ENCODE results near the gene C2CD2. TPM values are rescaled to one million over a fixed set of nuclear protein-coding genes. Genes with fewer than 3 reads are reported as not detected.

Gene C2CD2
- total RNA-seq, 2 experiments from 2014 or later = 8.2 to 8.8 TPM

- Mint-ChIP-seq H3K27ac (no peak overlapping the region), H3K36me3 (ENCODE audit: low read depth) (no peaks in the 10 kb centered on the region), H3K4me1 (ENCODE audit: low read depth) (peaks cover 6% of the 10 kb centered on the region), H3K9me3 (no peaks in the 10 kb centered on the region), H3K4me3 (no peak overlapping the region), H3K27me3 (no peaks in the 10 kb centered on the region)
- Histone ChIP-seq H3K9me3 (ENCODE audit: control insufficient read depth in 1 of 2, insufficient read depth in 1 of 2, low read length in 2 of 2) (no peaks in the 10 kb centered on the region), H3K27me3 (ENCODE audit: control insufficient read depth in 1 of 2, insufficient read depth in 2 of 2, low read length in 2 of 2) (no peaks in the 10 kb centered on the region), H3K36me3 (ENCODE audit: insufficient read depth, low read length) (peaks cover 2% of the 10 kb centered on the region), H3K4me1 (ENCODE audit: insufficient read depth, low read length) (peaks cover 6% of the 10 kb centered on the region), H3K4me3 (ENCODE audit: low read length) (no peak overlapping the region), H3K27ac (ENCODE audit: low read depth in 1 of 2, low read length in 2 of 2) (no peak overlapping the region)
- POLR2A ChIA-PET = no interaction called here
- intact Hi-C loops (cut with DNase I, micrococcal nuclease) = no loop called here
- DNase-seq (no peak), ATAC-seq (ENCODE audit: poor library complexity) (no peak)
- TF ChIP-seq CTCF (IDR thresholded peaks at IDR 0.05) = no peak
- CTCF ChIA-PET = no interaction called here
Measured at GRCh38 chr21:41891132-41891531, 62.7 kb downstream of the C2CD2 start.

GRCh38 chr21:41890355-41890754 is 63.5 kb downstream of the C2CD2 start:
- ATAC-seq (ENCODE audit: poor library complexity) (no peak), DNase-seq (no peak)
- no peaks in the 10 kb centered on the region for H3K4me1 ChIP-seq (ENCODE audit: insufficient read depth, low read length)
- no peak for TF ChIP-seq CTCF (IDR thresholded peaks at IDR 0.05)
- intact Hi-C loops (cut with DNase I, micrococcal nuclease) = no loop called here
- ChIA-PET CTCF (no interaction called here), POLR2A (no interaction called here)
- Mint-ChIP-seq H3K4me1 (ENCODE audit: low read depth) (no peaks in the 10 kb centered on the region), H3K36me3 (ENCODE audit: low read depth) (no peaks in the 10 kb centered on the region), H3K27ac (no peak overlapping the region), H3K9me3 (no peaks in the 10 kb centered on the region), H3K27me3 (no peaks in the 10 kb centered on the region), H3K4me3 (no peak overlapping the region)
- no peak overlapping the region for H3K4me3 ChIP-seq (ENCODE audit: low read length)
- H3K9me3 ChIP-seq (ENCODE audit: control insufficient read depth in 1 of 2, insufficient read depth in 1 of 2, low read length in 2 of 2) = no peaks in the 10 kb centered on the region
- peaks cover 2% of the 10 kb centered on the region for H3K36me3 ChIP-seq (ENCODE audit: insufficient read depth, low read length)
- no peak overlapping the region for H3K27ac ChIP-seq (ENCODE audit: low read depth in 1 of 2, low read length in 2 of 2)
- H3K27me3 ChIP-seq (ENCODE audit: control insufficient read depth in 1 of 2, insufficient read depth in 2 of 2, low read length in 2 of 2) = no peaks in the 10 kb centered on the region

- no peaks in the 10 kb centered on the region for H3K9me3 Mint-ChIP-seq
- H3K4me3 Mint-ChIP-seq = no peak overlapping the region
- ATAC-seq (ENCODE audit: poor library complexity) (no peak), DNase-seq (no peak)
- TF ChIP-seq CTCF (IDR thresholded peaks at IDR 0.05) = no peak
- H3K27ac Mint-ChIP-seq = no peak overlapping the region
- no peaks in the 10 kb centered on the region for H3K4me1 Mint-ChIP-seq (ENCODE audit: low read depth)
- peaks cover 2% of the 10 kb centered on the region for H3K36me3 ChIP-seq (ENCODE audit: insufficient read depth, low read length)
- intact Hi-C loops (cut with DNase I, micrococcal nuclease) = loop anchor here in 1 of 2 experiments (10.0 kb wide), 1 partner anchor 116 kb away; no protein-coding TSS in a partner anchor
- H3K4me1 ChIP-seq (ENCODE audit: insufficient read depth, low read length) = no peaks in the 10 kb centered on the region
- no peaks in the 10 kb centered on the region for H3K27me3 Mint-ChIP-seq
- CTCF ChIA-PET = no interaction called here
- H3K36me3 Mint-ChIP-seq (ENCODE audit: low read depth) = no peaks in the 10 kb centered on the region
- H3K27me3 ChIP-seq (ENCODE audit: control insufficient read depth in 1 of 2, insufficient read depth in 2 of 2, low read length in 2 of 2) = no peaks in the 10 kb centered on the region
- H3K27ac ChIP-seq (ENCODE audit: low read depth in 1 of 2, low read length in 2 of 2) = no peak overlapping the region
- H3K9me3 ChIP-seq (ENCODE audit: control insufficient read depth in 1 of 2, insufficient read depth in 1 of 2, low read length in 2 of 2) = no peaks in the 10 kb centered on the region
- no peak overlapping the region for H3K4me3 ChIP-seq (ENCODE audit: low read length)
- POLR2A ChIA-PET = no interaction called here
Measured at GRCh38 chr21:41888749-41889376, 65.0 kb downstream of the C2CD2 start.
